ENCODE results near the gene TBXAS1. TPM values are rescaled to one million over a fixed set of nuclear protein-coding genes. Genes with fewer than 3 reads are reported as not detected.

TBXAS1 gene
- total and polyA plus RNA-seq, 2 donors (not counting 3 experiments of a cell fraction or from before 2014, with no cell fraction given) = 2.1 to 4.3 TPM

DNA sequence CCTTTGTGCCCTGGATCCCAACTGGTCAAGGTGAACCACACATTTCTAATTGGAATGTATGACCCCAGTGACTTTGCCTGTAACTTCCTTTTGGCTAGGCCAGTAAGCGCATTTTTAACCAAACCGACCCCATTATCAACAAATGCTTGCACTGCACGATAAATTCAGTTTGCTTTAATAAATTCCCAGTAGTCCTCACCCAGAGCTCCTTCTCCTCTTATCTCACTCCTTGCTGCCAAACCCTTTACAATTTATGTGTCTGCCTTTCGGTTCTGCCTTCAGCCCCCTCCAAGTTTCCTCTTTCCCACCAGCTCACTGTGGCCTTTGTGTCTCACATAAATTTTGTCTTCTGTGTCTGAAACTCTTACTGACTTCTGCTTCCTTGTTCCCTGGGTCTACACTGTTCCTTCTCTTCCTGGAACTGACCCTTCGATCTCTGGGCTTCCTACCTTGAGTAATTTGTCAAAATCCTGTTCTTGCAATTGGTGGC, 59.0 kb downstream of the TBXAS1 start:
- ChIA-PET CTCF (interaction anchor here (1.2 kb wide), 1 partner anchor 12 kb away, joined by 3 read pairs; no protein-coding TSS in a partner anchor), POLR2A (no interaction called here)
- H3K79me2 ChIP-seq (ENCODE audit: control insufficient read depth, insufficient read depth, low read length) = no peaks in the 10 kb centered on the region
- FAIRE-seq = no peak
- DNase-seq (ENCODE audit: low read depth, low spot score) = no peak
- H3K4me1 ChIP-seq (ENCODE audit: control insufficient read depth, extremely low read depth, insufficient read depth, low read length) = no peaks in the 10 kb centered on the region
- no peaks in the 10 kb centered on the region for H3K27me3 ChIP-seq (ENCODE audit: control insufficient read depth in 2 of 2, insufficient read depth in 2 of 2, low read length in 2 of 2)
- no peaks in the 10 kb centered on the region for H3K9me3 ChIP-seq (replicated peaks; ENCODE audit: control insufficient read depth, insufficient read depth, low read length)
- no peak overlapping the region for H2AFZ ChIP-seq (ENCODE audit: low read depth, low read length)
- TF ChIP-seq EZH2 (IDR thresholded peaks at IDR 0.05; ENCODE audit: borderline replicate concordance, low read depth, low read length, severe bottlenecking) (no peak), POLR2AphosphoS5 (IDR thresholded peaks at IDR 0.05; ENCODE audit: insufficient read depth, low read depth, low read length) (no peak), GATA2 (IDR thresholded peaks at IDR 0.05; ENCODE audit: insufficient read depth, insufficient read length, low read depth, low read length) (no peak), MAX (IDR thresholded peaks at IDR 0.05; ENCODE audit: insufficient read depth, insufficient read length) (no peak), POLR2A (IDR thresholded peaks at IDR 0.05; ENCODE audit: low read depth, low read length) (no peak), FOS (IDR thresholded peaks at IDR 0.05; ENCODE audit: borderline replicate concordance, insufficient read depth, low read length) (no peak), CTCF (IDR thresholded peaks at IDR 0.05; ENCODE audit: extremely low read depth in 1 of 2, insufficient read depth in 1 of 2, low read depth in 1 of 2, low read length in 2 of 2) (no peak), MYC (IDR thresholded peaks at IDR 0.05; ENCODE audit: low read depth, low read length) (no peak), JUN (IDR thresholded peaks at IDR 0.05; ENCODE audit: borderline replicate concordance, insufficient read depth, insufficient read length, low read depth) (no peak)
- H3K36me3 ChIP-seq (ENCODE audit: control insufficient read depth in 2 of 2, extremely low read depth in 1 of 2, insufficient read depth in 2 of 2, low read length in 2 of 2) = no peaks in the 10 kb centered on the region
- dilution Hi-C loops (cut with MboI; ENCODE audit: extremely low pct_ligation_motif_present, low sequenced_read_pairs) (no loop called here), intact Hi-C loops (cut with micrococcal nuclease) (no loop called here)
- H3K4me3 ChIP-seq (replicated peaks in 1 of 3; ENCODE audit: insufficient read depth in 1 of 3, low read depth in 1 of 3, low read length in 3 of 3) = no peak overlapping the region
- no peak overlapping the region for H3K27ac ChIP-seq (ENCODE audit: insufficient read depth, low read depth, low read length)
- no peak overlapping the region for H3K9ac ChIP-seq (replicated peaks; ENCODE audit: extremely low read depth, insufficient read depth, low read length)
- no TSS peak for BruUV-seq (replicated peaks)
- no peaks in the 10 kb centered on the region for H3K9me1 ChIP-seq (replicated peaks; ENCODE audit: control insufficient read depth, extremely low read depth, insufficient read depth, low read length)
- no peak overlapping the region for H3K4me2 ChIP-seq (ENCODE audit: insufficient read depth, low read length)
- no peaks in the 10 kb centered on the region for H4K20me1 ChIP-seq (replicated peaks; ENCODE audit: control insufficient read depth, extremely low read depth, insufficient read depth, low read length)
